Measurements from ENCODE around the gene TCHP. TPM values are rescaled to one million over a fixed set of nuclear protein-coding genes. Genes with fewer than 3 reads are reported as not detected.

TCHP gene
- total and polyA plus RNA-seq, 2 of the 13 experiments (the other 11 are each of a cell fraction or from before 2014, with no cell fraction given), result 6.7 to 12.2 TPM

GRCh38 chr12:109879351-109880042 lies 20.6 kb upstream of the TCHP start (continued):
- TF ChIP-seq, protein P1, sequence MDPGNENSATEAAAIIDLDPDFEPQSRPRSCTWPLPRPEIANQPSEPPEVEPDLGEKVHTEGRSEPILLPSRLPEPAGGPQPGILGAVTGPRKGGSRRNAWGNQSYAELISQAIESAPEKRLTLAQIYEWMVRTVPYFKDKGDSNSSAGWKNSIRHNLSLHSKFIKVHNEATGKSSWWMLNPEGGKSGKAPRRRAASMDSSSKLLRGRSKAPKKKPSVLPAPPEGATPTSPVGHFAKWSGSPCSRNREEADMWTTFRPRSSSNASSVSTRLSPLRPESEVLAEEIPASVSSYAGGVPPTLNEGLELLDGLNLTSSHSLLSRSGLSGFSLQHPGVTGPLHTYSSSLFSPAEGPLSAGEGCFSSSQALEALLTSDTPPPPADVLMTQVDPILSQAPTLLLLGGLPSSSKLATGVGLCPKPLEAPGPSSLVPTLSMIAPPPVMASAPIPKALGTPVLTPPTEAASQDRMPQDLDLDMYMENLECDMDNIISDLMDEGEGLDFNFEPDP (CRISPR knock-in tag; conservative IDR thresholded peaks at IDR 0.05), result 0 out of 2 replicates have a peak, but pooled peaks have one; percentile 43
- no peak for TF ChIP-seq ZNF562 (CRISPR knock-in tag; IDR thresholded peaks at IDR 0.05; ENCODE audit: borderline replicate concordance)
- TF ChIP-seq ZNF83 (CRISPR knock-in tag; IDR thresholded peaks at IDR 0.05; ENCODE audit: borderline replicate concordance), result no peak
- TF ChIP-seq RFX5 (IDR thresholded peaks at IDR 0.05; ENCODE audit: low read depth, low read length), result no peak
- no peak for TF ChIP-seq U2AF2 (IDR thresholded peaks at IDR 0.05; ENCODE audit: low read depth, low read length)
- TF ChIP-seq ZNF605 (CRISPR knock-in tag; IDR thresholded peaks at IDR 0.05), result 0 out of 2 replicates have a peak, but pooled peaks have one; percentile 56
- no peak for TF ChIP-seq HNRNPH1 (optimal IDR thresholded peaks at IDR 0.05; ENCODE audit: low read depth, low read length)
- no peak for TF ChIP-seq SMAD3 (CRISPR knock-in tag; IDR thresholded peaks at IDR 0.05)
- no peak for TF ChIP-seq HOXA5 (CRISPR knock-in tag; IDR thresholded peaks at IDR 0.05)
- TF ChIP-seq ZFP1 (CRISPR knock-in tag; IDR thresholded peaks at IDR 0.05), result no peak
- 0 out of 2 replicates have a peak, but pooled peaks have one; percentile 39 for TF ChIP-seq ZMAT3 (CRISPR knock-in tag; conservative IDR thresholded peaks at IDR 0.05)

All from HepG2 (cell line).